Stimulated activated CD4-positive, alpha-beta T cell treated with anti-CD3 and anti-CD28 coated beads, Interleukin-1b, Interleukin-23, amount 100 ng/mL, for 4 hours (primary cell): Measurements from ENCODE around the gene TRAFD1.
"Not testable (repeated sequence)": the region's sequence is repeated elsewhere in the genome, so short reads cannot be mapped to it uniquely, and the experiment has no call there.

Source experiments
- DNase-seq, 2 donors: peaks; one replicate each; pipeline ENCODE4 v3.0.0-alpha.2; 2020; ENCODE audit warnings: low read depth in 2 of 2

The TRAFD1 gene

GRCh38 chr12:112125250-112125999, at the start of gene TRAFD1:
TSS of gene TRAFD1 (plus strand) at chr12:112125560. CDS start at chr12:112130523, 4,963 bp downstream.
- DNase-seq = peak; percentile 96 to 97

GRCh38 chr12:112087055-112087850, 38.1 kb upstream of the TRAFD1 start:
- no peak for DNase-seq

GRCh38 chr12:112087851-112088250, 37.5 kb upstream of the TRAFD1 start:
- no peak for DNase-seq

- no peak for DNase-seq
Measured at GRCh38 chr12:112091563-112091962, 33.8 kb upstream of the TRAFD1 start.

GRCh38 chr12:112096070-112096469, 29.3 kb upstream of the TRAFD1 start:
- DNase-seq = no peak

GRCh38 chr12:112096667-112097066, 28.7 kb upstream of the TRAFD1 start:
- DNase-seq = peak in 1 of 2 donors; percentile 8

- DNase-seq = no peak
Measured at GRCh38 chr12:112097641-112098040, 27.7 kb upstream of the TRAFD1 start.

GRCh38 chr12:112100500-112100899, 24.9 kb upstream of the TRAFD1 start:
- DNase-seq = not testable (repeated sequence)

- no peak for DNase-seq
Measured at GRCh38 chr12:112102127-112102526, 23.2 kb upstream of the TRAFD1 start.

- not testable (repeated sequence) for DNase-seq
Measured at GRCh38 chr12:112102746-112103145, 22.6 kb upstream of the TRAFD1 start.

- no peak for DNase-seq
Measured at GRCh38 chr12:112103758-112104503, 21.4 kb upstream of the TRAFD1 start.

- no peak for DNase-seq
Measured at GRCh38 chr12:112105891-112106290, 19.5 kb upstream of the TRAFD1 start.

GRCh38 chr12:112107306-112108201, 17.8 kb upstream of the TRAFD1 start:
- peak in 1 of 2 donors; percentile 22 for DNase-seq

GRCh38 chr12:112108202-112109079, 16.9 kb upstream of the TRAFD1 start, which contains the start of gene NAA25:
TSS of gene NAA25 (minus strand) at chr12:112108783. CDS start at chr12:112108773, 10 bp downstream.
- DNase-seq = peak; percentile 81 to 90

GRCh38 chr12:112110787-112111662, 14.3 kb upstream of the TRAFD1 start:
- not testable (repeated sequence) for DNase-seq

GRCh38 chr12:112111931-112112330, 13.4 kb upstream of the TRAFD1 start:
- DNase-seq = no peak

- no peak for DNase-seq
Measured at GRCh38 chr12:112112409-112113133, 12.8 kb upstream of the TRAFD1 start.
